HG03280 (cell line): ENCODE measurements around the gene UBE2D3.
"Not testable (repeated sequence)": the region's sequence is repeated elsewhere in the genome, so short reads cannot be mapped to it uniquely, and the experiment has no call there.

ENCODE experiments used
- ATAC-seq: cut with Tn5 transposase; IDR thresholded peaks from one replicate; pipeline ENCODE4 v1.9.1; 2021; ENCODE audit warnings: mild to moderate bottlenecking, moderate library complexity; ENCODE audit not compliant: unreplicated experiment

The UBE2D3 gene

DNA sequence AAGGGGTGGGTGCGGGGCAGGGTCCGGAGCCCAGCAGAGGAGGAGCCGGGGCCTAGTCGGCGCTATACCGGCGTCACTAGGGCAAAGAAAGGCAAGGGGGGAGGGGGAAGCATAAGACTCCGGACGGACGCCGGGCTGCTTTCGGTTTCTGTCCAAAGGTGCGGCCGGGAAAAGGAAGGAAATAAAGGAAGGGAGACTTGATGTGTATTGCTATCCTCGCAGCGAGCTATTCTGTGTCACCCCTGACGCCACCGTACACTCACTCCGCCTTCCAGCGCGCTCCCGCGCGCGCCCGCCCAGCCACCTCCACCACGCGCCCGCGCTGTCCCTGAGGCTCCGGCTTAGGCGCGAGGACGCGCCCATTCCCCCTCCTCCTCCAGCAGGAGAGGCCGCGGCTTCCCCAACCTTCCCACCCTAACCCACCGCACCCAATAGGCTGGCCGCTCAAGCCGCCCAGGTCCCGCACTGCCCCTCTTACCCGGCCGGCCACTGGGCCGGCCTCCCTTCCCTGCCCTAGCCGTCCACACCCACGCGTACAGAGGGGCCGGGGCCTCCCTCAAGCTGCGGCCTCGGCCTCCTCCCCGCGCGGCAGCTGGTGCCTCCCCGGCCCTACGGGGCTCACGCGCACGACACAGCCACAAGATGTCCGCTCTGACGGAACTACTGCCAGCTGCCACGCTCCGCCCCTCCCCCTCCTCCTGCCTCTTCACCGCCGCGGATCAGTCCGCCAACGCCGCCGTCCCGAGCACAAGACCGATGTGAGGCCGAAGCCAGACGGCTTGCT, at the start of gene UBE2D3:
Gene UBE2D3 (minus strand): TSS at position 662 of the 784 bp plus-strand sequence. CDS start 1,043 bp downstream, outside the sequence.
- peak; percentile 31 for ATAC-seq

GRCh38 chr4:102871772-102872171, 44.4 kb upstream of the UBE2D3 start:
- ATAC-seq = no peak

GRCh38 chr4:102869569-102870197, 42.3 kb upstream of the UBE2D3 start:
- peak; percentile 25 for ATAC-seq

- ATAC-seq = peak; percentile 83
Measured at GRCh38 chr4:102868781-102869568, 41.6 kb upstream of the UBE2D3 start, which contains the start of gene CISD2. CISD2 (plus strand) TSS chr4:102868992; CDS start chr4:102869085, 93 bp downstream.

DNA sequence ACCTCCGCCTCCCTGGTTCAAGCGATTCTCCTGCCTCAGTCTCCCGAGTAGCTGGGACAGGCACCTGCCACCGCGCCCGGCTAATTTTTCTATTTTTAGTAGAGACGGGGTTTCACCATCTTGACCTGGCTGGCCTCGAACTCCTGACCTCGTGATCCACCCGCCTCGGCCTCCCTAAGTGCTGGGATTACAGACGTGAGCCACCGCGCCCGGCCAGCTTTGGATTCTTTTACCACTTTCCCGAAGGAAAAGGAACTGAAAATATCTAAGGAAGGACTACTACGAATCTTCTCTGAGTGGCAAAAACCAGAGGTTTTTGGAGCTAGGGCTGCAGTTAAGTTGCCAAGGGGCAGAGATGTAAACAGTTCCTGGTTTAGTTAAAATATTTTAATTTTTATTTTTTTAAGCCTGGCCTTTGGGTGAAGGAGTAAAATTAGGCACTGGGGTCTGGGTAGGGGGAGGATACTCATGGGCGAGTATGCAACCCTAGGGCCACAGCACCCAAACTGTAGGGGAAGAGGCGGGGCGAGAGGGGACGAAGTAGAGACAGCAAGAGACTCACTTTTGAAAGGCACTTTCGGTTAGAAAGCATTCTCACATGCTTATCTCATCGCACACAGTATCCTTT, 40.9 kb upstream of the UBE2D3 start:
- ATAC-seq = no peak

DNA sequence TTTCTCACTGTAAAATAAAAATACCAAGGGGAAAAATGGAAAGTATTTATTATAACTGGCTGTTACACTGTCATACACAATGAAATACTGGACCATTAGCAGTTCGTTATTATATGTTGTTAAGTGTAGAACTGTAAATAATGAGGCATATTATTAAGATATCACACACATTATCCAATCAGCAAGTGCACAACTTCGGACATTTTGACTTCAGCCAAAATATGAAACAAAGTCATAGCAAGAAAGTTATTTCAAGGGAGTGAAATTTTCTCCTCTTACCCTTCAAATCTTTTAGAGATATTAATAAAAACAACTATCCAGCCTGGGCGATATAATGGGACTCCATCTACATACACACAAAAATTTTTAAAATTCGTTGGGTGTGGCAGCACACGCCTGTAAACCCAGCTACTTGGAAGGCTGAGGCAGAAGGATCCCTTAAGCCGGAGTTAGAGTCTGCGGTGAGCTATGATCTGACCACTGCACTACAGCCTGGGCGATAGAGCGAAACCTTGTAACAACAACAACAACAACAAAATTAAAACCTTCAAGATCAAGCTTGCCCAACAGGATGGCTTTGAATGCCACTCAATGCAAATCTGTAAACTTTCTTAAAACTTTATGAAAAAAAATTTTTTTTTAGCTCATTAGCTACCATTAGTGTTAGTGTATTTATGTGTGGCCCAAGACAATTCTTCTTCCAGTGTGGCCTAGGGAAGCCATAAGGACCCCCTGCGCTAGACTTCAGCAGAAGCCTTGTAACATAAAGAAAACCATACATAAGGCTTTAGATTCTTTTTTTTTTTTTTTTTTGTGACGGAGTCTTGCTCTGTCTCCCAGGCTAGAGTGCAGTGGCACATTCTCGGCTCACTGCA, 40.2 kb upstream of the UBE2D3 start:
- peak; percentile 17 for ATAC-seq

DNA sequence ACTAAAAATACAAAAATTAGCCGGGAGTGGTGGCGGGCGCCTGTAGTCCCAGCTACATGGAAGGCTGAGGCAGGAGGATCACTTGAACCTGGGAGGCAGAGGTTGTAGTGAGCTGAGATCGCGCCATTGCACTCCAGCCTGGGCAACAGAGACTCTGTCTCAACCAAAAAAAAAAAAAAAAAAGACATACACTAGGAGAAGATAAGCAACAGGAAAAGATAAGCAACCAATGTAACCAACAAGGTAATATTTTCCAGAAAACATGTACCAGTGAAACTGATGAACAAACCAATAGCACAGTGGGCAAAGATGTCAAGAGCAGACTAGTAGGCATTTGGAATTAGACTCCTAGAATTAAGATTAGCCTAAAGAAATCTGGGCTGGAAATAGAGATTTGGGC, 38.0 kb upstream of the UBE2D3 start:
- ATAC-seq = not testable (repeated sequence)

- no peak for ATAC-seq
Measured at GRCh38 chr4:102862747-102863146, 35.4 kb upstream of the UBE2D3 start.

GRCh38 chr4:102862016-102862415, 34.7 kb upstream of the UBE2D3 start:
- ATAC-seq = no peak

DNA sequence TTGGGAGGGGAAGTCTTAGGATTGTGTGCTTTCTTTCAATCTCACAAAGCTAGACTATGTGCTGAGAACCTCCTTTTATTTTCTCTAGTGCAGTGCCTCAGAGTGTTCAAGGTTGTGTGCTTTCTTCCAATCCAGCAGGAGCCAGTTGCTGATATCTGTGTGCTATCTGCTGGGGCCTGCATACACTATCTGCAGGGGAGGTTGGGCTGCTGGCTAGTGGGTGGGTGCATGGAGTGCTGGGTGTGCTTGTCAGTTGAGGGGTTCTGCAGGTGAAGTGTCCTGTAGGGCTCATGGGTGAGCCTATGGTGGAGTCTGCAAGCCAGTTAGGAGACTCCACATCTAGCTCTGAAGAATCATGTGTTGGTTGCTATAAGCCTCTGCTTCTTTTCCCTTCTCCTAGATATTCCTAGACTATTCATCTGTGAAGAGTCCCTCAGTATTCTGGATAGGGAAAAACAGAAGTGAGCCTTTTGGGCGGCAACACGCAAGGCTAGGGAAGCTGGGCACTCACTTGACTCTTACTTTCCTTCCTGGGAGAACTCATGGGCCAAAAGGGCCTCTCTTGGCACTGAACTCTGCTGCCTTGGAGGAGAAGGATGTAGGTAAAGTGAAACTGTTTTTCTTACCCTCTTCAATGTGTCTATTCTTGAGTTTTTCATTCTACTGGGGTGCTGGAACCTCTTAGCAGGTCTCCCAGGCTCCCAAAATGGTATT, 33.4 kb upstream of the UBE2D3 start:
- ATAC-seq = no peak

DNA sequence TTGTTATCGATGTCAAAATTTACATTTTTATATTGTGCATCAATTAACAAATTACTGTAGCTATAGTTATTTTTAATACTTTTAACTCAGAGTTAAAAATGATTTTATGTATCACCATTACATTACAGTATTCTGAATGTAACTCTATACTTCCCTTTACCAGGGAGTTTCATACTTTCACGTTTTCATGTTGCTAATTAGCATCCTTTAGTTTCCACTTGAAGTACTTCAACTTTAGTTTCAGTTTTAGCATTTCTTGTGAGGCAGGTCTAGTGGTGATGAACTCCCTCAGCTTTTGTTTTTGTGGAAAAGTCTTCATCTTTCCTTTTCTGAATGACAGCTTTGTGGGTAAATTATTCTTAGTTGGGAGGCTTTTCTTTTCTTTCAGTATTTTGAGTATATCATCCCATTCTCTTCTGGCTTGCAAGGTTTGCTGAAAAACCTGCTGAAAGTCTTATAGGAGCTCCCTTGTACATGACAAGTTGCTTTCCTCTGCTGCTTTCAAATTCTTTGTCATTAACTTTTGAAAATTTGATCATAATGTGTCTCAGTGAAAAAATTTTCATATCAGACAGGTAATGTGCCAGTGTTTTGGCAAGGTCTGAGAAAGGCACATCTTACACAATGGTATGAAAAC, 31.6 kb upstream of the UBE2D3 start:
- no peak for ATAC-seq

DNA sequence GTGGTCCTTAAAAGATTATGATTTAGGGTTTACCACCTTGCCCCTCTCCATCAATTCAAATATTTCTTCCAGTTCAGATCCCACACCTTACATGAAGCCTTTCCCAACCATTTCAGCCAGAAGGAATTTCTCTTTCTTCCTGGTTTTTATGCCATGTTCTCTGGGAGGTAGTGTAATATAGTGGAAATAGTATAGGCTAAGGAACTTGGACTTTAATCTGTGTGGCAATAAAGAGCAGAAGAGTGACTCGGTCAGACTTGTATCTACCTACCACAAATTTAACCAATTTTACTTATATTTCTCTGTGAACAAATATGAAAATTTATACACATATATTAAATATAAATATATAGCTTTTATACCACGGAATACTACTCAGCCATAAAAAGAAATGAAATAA, 23.0 kb upstream of the UBE2D3 start:
- ATAC-seq = no peak

DNA sequence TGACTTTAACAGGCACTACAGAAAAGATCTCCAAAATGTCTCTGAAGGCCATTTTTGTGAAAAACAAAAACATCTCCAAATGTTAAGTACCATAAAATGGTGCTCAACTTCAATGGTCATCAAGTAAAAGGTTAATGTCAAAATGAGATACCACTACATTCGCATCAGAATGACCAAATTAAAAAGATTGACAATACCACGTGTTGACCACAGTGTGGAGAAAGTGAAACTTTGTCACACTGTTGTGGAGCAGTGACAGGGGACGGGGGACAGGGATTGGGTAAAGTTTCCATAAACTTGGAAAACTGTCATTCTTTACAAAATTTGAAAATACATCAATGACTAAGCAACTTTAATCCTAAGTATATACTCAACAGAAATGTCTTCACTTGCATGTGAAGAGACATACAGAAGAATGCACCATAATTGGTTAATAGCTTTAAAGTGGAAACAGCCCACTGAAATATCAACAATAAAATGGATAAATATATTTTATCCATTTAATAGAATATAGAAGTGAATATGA, 22.3 kb upstream of the UBE2D3 start:
- no peak for ATAC-seq

- ATAC-seq = no peak
Measured at GRCh38 chr4:102847687-102848086, 20.3 kb upstream of the UBE2D3 start.

GRCh38 chr4:102843938-102844337, 16.6 kb upstream of the UBE2D3 start:
- no peak for ATAC-seq

DNA sequence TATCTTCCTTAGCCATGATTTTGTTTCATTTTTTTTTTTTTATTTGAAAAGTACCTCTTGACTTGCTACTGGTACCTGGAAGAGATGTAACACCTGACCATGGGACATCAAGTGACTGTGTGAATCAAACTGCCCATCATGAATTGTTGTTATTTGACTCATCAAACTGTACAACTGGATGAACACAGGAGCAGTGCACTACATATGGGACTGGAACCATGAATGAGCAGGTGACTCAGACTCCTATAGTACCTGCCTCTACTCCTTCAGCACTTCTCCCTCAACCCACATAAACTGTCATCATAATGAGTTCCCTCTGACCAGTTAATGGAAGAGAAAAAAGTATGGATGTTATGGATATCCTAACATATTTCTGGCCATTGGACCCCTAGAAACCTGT, 15.9 kb upstream of the UBE2D3 start:
- ATAC-seq = no peak

DNA sequence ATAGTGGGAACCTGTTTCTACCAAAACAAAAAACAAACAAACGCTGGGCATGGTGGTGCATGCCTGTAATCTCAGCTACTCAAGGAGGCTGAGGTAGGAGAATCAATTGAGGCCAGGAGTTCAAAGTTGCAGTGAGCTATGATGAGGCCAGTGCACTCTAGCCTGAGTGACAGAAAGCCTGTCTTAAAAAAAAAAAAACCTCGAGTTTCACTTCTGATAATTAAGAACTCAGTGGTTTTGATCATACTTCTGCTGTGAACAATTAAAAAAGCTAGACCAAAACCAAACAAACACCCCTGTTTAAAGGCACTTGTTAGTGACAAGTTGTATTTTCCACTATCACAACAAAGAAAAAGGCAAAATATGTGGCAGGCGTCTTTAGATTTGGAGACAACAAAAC, 15.0 kb upstream of the UBE2D3 start:
- no peak for ATAC-seq

DNA sequence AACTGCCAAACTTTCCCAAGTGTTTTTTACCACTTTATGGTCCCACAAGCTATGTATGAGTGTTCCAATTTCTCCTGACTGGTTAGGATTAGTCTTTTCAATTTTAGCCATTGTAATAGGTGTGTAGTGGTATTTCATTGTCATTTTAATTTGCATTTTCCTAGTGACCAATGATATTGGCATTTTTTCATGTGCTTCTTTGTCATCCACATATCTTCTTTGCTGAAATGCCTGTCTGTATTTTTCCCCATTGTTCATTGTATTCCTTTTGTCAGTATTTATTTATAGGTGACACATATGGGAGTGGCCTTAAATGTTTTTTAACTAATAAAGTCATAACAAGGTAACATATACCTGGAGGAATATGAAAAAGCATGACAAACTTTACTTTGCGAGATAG, 9.2 kb upstream of the UBE2D3 start:
- ATAC-seq = no peak

- ATAC-seq = no peak
Measured at GRCh38 chr4:102832667-102833066, 5.3 kb upstream of the UBE2D3 start.
